Embryonic facial prominence (tissue), 1 donor: ENCODE measurements around the gene GLIPR2.
"Not testable (repeated sequence)": the region's sequence is repeated elsewhere in the genome, so short reads cannot be mapped to it uniquely, and the experiment has no call there.

ENCODE experiments used
- DNase-seq: peaks from one replicate; pipeline ENCODE4 v3.0.0-alpha.2; 2016; ENCODE audit errors: extremely low spot score

The GLIPR2 gene

GRCh38 chr9:36163786-36164170 lies 27.2 kb downstream of the GLIPR2 start:
- no peak for DNase-seq

GRCh38 chr9:36164372-36164771 lies 27.8 kb downstream of the GLIPR2 start:
- no peak for DNase-seq

GRCh38 chr9:36164989-36165388 lies 28.5 kb downstream of the GLIPR2 start:
- no peak for DNase-seq

GRCh38 chr9:36165826-36166167 lies 29.3 kb downstream of the GLIPR2 start:
- no peak for DNase-seq

GRCh38 chr9:36166168-36166927 lies 29.8 kb downstream of the GLIPR2 start:
- DNase-seq, result peak; percentile 59

- DNase-seq, result no peak
These were observed 32.6 kb downstream of the GLIPR2 start, which contains the start of gene CCIN for GRCh38 chr9:36169166-36169565. CCIN (plus strand) TSS chr9:36169388; CDS start chr9:36169503, 115 bp downstream.

GRCh38 chr9:36169708-36170107 lies 33.2 kb downstream of the GLIPR2 start:
- DNase-seq, result no peak

GRCh38 chr9:36170531-36170930 lies 34.0 kb downstream of the GLIPR2 start:
- DNase-seq, result no peak

- DNase-seq, result no peak
These were observed 37.3 kb downstream of the GLIPR2 start for GRCh38 chr9:36173861-36174260.

- DNase-seq, result no peak
These were observed 37.7 kb downstream of the GLIPR2 start for GRCh38 chr9:36174271-36174670.

- no peak for DNase-seq
These were observed 38.2 kb downstream of the GLIPR2 start for GRCh38 chr9:36174731-36175130.

- not testable (repeated sequence) for DNase-seq
These were observed 38.7 kb downstream of the GLIPR2 start for GRCh38 chr9:36175209-36175608.

- DNase-seq, result not testable (repeated sequence)
These were observed 40.0 kb downstream of the GLIPR2 start for GRCh38 chr9:36176496-36176895.

- DNase-seq, result no peak
These were observed 41.0 kb downstream of the GLIPR2 start for GRCh38 chr9:36177571-36177970.

- not testable (repeated sequence) for DNase-seq
These were observed 43.7 kb downstream of the GLIPR2 start for GRCh38 chr9:36180243-36180642.

- no peak for DNase-seq
These were observed 50.9 kb downstream of the GLIPR2 start for GRCh38 chr9:36187414-36187813.

- DNase-seq, result no peak
These were observed 51.7 kb downstream of the GLIPR2 start for GRCh38 chr9:36188212-36188611.

GRCh38 chr9:36189976-36190375 lies 53.4 kb downstream of the GLIPR2 start:
- no peak for DNase-seq

- peak; percentile 97 for DNase-seq
These were observed 54.1 kb downstream of the GLIPR2 start, which contains the start of gene CLTA for GRCh38 chr9:36190388-36191289. CLTA (plus strand) TSS chr9:36190921; CDS start chr9:36191057, 136 bp downstream.

- no peak for DNase-seq
These were observed 54.7 kb downstream of the GLIPR2 start for GRCh38 chr9:36191290-36191645.

- no peak for DNase-seq
These were observed 55.2 kb downstream of the GLIPR2 start for GRCh38 chr9:36191686-36192085.

GRCh38 chr9:36192196-36192595 lies 55.7 kb downstream of the GLIPR2 start:
- no peak for DNase-seq

GRCh38 chr9:36193023-36193422 lies 56.5 kb downstream of the GLIPR2 start:
- no peak for DNase-seq
